ENCODE results near the gene INPP5D.

DNA sequence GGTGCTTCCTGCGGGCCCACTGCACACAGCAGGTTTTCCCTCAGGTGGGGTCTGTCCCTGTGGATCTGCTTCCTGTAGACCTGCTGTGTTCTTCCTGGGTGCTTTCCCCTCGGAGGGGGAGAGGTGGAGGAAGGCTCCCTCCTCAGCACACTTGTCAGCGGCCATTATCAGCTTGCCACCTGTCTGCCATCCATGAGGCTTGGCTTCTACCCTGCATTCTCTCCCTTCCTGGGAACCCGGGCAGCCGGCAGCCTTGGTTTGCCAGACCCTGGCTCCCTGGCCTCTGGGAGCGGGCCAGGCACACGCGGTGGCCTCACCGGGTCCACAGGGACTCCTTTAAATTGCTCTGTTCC lies 58.5 kb downstream of the INPP5D start:
- TF ChIP-seq, protein P1, sequence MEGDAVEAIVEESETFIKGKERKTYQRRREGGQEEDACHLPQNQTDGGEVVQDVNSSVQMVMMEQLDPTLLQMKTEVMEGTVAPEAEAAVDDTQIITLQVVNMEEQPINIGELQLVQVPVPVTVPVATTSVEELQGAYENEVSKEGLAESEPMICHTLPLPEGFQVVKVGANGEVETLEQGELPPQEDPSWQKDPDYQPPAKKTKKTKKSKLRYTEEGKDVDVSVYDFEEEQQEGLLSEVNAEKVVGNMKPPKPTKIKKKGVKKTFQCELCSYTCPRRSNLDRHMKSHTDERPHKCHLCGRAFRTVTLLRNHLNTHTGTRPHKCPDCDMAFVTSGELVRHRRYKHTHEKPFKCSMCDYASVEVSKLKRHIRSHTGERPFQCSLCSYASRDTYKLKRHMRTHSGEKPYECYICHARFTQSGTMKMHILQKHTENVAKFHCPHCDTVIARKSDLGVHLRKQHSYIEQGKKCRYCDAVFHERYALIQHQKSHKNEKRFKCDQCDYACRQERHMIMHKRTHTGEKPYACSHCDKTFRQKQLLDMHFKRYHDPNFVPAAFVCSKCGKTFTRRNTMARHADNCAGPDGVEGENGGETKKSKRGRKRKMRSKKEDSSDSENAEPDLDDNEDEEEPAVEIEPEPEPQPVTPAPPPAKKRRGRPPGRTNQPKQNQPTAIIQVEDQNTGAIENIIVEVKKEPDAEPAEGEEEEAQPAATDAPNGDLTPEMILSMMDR (IDR thresholded peaks at IDR 0.05; ENCODE audit: low read length) = no peak
- no peak for TF ChIP-seq EZH2 (IDR thresholded peaks at IDR 0.05; ENCODE audit: borderline replicate concordance, low read length)

Data from OCI-LY1 (cell line).